ENCODE data around the gene AGBL1.

The AGBL1 gene

GRCh38 chr15:86663979-86664378 lies 584.3 kb downstream of the AGBL1 start:
- no peak overlapping the region for H3K4me3 ChIP-seq (replicated peaks in 1 of 2; ENCODE audit: low read depth in 2 of 2, low read length in 2 of 2)
- no peak for DNase-seq (ENCODE audit: low read depth in 2 of 2)
- no peak for TF ChIP-seq CTCF (IDR thresholded peaks at IDR 0.05; ENCODE audit: low read depth, low read length)

GRCh38 chr15:86664581-86664980 lies 584.9 kb downstream of the AGBL1 start:
- TF ChIP-seq CTCF (IDR thresholded peaks at IDR 0.05; ENCODE audit: low read depth, low read length) = no peak
- no peak for DNase-seq (ENCODE audit: low read depth in 2 of 2)
- no peak overlapping the region for H3K4me3 ChIP-seq (replicated peaks in 1 of 2; ENCODE audit: low read depth in 2 of 2, low read length in 2 of 2)

- no peak for TF ChIP-seq CTCF (IDR thresholded peaks at IDR 0.05; ENCODE audit: low read depth, low read length)
- no peak for DNase-seq (ENCODE audit: low read depth in 2 of 2)
- no peak overlapping the region for H3K4me3 ChIP-seq (replicated peaks in 1 of 2; ENCODE audit: low read depth in 2 of 2, low read length in 2 of 2)
Observed at GRCh38 chr15:86676002-86676401, 596.3 kb downstream of the AGBL1 start.

GRCh38 chr15:86677278-86677677 lies 597.6 kb downstream of the AGBL1 start:
- DNase-seq (ENCODE audit: low read depth in 2 of 2) = no peak
- TF ChIP-seq CTCF (IDR thresholded peaks at IDR 0.05; ENCODE audit: low read depth, low read length) = no peak
- H3K4me3 ChIP-seq (replicated peaks in 1 of 2; ENCODE audit: low read depth in 2 of 2, low read length in 2 of 2) = no peak overlapping the region

- no peak overlapping the region for H3K4me3 ChIP-seq (replicated peaks in 1 of 2; ENCODE audit: low read depth in 2 of 2, low read length in 2 of 2)
- no peak for DNase-seq (ENCODE audit: low read depth in 2 of 2)
- TF ChIP-seq CTCF (IDR thresholded peaks at IDR 0.05; ENCODE audit: low read depth, low read length) = no peak
Observed at GRCh38 chr15:86685263-86685662, 605.6 kb downstream of the AGBL1 start.

GRCh38 chr15:86689006-86689405 lies 609.3 kb downstream of the AGBL1 start:
- DNase-seq (ENCODE audit: low read depth in 2 of 2) = no peak
- H3K4me3 ChIP-seq (replicated peaks in 1 of 2; ENCODE audit: low read depth in 2 of 2, low read length in 2 of 2) = no peak overlapping the region
- TF ChIP-seq CTCF (IDR thresholded peaks at IDR 0.05; ENCODE audit: low read depth, low read length) = no peak

- no peak overlapping the region for H3K4me3 ChIP-seq (replicated peaks in 1 of 2; ENCODE audit: low read depth in 2 of 2, low read length in 2 of 2)
- no peak for DNase-seq (ENCODE audit: low read depth in 2 of 2)
- no peak for TF ChIP-seq CTCF (IDR thresholded peaks at IDR 0.05; ENCODE audit: low read depth, low read length)
Observed at GRCh38 chr15:86690566-86690965, 610.9 kb downstream of the AGBL1 start.
